HG02970 (cell line): ENCODE results near the gene DAD1.
"Not testable (repeated sequence)": the region's sequence is repeated elsewhere in the genome, so short reads cannot be mapped to it uniquely, and the experiment has no call there.

Experiments
- ATAC-seq: cut with Tn5 transposase; IDR thresholded peaks from one replicate; pipeline ENCODE4 v1.9.1; 2021; ENCODE audit warnings: mild to moderate bottlenecking, moderate library complexity, moderate number of reproducible peaks; ENCODE audit not compliant: unreplicated experiment, low FRiP score

The DAD1 gene

DNA sequence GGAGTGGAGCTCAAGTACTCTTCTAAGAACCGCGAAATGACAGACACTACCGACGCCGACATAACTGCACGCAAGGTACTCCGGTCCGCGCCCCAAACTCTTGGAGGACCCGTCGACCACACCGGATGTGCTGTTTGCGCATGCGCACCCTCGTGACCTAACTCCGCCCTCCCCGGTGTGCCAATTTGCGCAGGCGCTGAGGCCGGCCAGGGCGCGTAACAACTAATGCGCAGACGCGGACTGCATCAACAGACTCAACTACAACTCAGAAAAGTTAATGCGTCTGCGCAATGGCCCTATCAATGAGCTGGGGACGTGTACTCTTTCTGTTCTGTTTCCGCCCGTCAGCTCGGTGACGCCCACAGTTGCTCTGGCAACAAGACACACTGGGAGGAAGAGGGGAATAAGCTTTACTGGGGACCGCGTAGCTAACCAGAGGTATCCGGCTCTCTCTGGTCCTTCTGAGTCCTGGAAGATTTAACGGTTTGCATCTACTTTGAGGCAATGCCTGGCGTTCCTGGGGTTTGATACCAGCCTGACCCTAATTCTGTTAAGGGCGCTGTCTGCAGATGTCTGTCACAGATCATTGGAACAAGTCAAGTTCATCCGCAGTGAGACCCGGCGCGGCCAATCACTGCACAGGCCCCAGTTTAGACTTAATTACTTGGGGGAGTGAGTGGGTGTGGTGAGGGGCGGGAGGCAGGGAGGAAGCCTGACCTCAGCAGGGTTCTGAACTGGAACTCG lies at the start of gene DAD1:
Gene DAD1, minus strand, starts transcription at position 129 of the 744 bp plus-strand sequence. Its CDS starts 67 bp downstream, at position 62.
- peak; percentile 91 for ATAC-seq

GRCh38 chr14:22635980-22636379 lies 47.0 kb upstream of the DAD1 start:
- ATAC-seq: not testable (repeated sequence)

GRCh38 chr14:22634233-22634900 lies 45.3 kb upstream of the DAD1 start:
- ATAC-seq: no peak

DNA sequence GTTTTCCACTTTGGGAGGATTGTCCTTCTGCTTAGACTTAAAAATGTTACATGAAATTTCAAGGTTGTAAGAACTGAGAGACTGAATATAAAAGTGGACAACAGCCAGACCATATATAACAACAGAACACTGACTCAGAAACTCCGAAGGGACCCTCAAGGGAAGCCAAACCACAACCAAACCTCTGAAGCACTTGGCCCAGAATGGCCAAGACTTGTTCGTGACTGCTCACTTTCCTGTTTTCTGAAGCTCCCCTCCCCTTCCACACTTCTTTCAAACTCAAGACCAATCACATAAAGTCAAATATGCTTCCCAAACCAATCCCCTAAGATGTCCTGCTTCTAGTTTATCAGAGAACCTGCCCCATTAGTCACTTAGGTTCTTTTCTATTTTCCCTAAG lies 41.5 kb upstream of the DAD1 start:
- no peak for ATAC-seq

GRCh38 chr14:22630066-22630465 lies 41.0 kb upstream of the DAD1 start:
- no peak for ATAC-seq

DNA sequence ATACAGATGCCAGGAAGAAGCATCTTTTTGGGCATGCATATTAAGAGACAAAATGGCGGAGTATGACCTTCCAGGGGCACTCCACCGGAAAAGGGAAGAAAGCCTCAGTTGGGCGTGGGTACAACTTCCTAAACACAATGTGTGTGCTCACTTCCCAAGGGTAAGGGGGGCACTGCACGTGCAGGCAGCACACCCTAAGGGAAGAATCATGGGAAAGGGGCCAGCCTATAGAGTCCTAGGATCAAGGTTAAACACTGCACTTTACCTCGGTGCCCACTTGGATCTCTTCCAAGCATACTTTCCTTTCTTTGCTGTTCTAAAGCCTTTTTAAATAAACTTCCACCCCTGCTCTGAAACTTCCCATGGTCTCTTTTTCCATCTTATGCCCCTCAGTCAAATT lies 40.3 kb upstream of the DAD1 start:
- no peak for ATAC-seq

GRCh38 chr14:22627506-22628263 lies 38.7 kb upstream of the DAD1 start:
- no peak for ATAC-seq

DNA sequence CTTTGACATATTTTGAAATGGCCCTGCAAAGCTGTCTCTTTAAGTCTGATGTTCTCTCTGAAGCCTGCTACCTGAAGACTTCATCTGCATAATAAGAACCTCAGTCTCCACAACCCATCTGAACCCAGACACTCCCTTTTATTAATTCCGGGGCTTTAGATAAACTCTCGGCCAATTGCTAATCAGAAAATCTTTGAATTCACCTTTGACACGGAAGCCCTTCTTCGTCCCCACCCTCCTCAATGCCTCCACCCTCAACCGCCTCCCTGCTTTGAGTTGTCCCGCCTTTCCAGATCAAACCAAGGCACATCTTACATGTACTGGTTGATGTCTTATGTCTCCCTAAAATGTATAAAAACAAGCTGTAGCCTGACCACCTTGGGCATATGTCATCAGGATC lies 37.6 kb upstream of the DAD1 start:
- no peak for ATAC-seq

GRCh38 chr14:22623047-22623446 lies 34.0 kb upstream of the DAD1 start:
- no peak for ATAC-seq

DNA sequence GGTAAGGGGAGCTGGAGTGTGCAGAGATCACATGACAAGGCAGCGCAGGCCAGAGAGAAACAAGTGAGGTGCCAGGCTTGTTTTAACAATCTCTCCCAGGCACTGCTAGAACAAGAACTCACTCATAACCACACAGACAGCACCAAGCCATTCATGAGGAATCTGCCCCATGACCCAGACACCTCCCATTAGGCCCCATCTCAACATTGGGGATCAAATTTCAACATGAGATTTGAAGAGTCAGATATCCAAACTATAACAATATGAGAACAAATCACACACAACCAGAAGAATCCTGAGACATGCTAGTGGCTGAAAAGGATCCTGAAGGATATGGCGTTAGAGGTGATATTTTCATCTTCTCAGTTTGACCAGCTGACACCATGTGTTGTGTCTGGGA lies 33.2 kb upstream of the DAD1 start:
- ATAC-seq: no peak

DNA sequence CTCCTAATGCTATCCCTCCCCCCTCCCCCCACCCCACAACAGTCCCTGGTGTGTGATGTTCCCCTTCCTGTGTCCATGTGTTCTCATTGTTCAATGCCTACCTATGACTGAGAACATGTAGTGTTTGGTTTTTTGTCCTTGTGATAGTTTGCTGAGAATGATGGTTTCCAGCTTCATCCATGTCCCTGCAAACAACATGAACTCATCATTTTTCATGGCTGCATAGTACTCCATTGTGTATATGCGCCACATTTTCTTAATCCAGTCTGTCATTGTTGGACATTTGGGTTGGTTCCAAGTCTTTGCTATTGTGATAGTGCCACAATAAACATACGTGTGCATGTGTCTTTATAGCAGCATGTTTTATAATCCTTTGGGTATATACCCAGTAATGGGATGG lies 26.7 kb upstream of the DAD1 start:
- not testable (repeated sequence) for ATAC-seq

DNA sequence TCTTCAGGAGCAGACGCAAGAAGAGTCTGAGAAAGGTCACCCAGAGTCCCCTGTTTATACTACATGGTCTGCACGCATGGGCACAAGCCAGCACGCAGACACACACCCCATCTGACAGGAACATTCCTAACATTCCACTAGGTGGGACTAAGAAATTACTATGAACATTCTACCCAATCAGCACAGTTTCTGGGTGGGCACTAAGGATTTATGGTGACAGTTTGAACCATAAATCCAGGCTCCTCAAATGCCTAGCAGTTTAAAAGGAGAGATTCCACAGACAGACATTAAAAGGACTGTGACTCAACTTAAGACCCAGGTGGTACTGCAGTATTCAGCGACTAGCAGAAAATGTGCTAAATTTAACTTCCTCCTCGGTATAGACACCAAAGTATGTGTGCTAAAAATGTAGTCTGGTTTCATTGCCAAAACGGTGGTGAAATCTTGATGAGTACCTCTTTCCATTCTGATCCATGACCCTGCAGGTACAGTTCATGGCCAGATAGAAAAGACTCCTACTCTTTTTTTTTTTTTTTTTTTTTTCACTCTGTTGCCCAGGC lies 25.3 kb upstream of the DAD1 start:
- no peak for ATAC-seq

GRCh38 chr14:22613736-22614239 lies 24.8 kb upstream of the DAD1 start:
- ATAC-seq: no peak

DNA sequence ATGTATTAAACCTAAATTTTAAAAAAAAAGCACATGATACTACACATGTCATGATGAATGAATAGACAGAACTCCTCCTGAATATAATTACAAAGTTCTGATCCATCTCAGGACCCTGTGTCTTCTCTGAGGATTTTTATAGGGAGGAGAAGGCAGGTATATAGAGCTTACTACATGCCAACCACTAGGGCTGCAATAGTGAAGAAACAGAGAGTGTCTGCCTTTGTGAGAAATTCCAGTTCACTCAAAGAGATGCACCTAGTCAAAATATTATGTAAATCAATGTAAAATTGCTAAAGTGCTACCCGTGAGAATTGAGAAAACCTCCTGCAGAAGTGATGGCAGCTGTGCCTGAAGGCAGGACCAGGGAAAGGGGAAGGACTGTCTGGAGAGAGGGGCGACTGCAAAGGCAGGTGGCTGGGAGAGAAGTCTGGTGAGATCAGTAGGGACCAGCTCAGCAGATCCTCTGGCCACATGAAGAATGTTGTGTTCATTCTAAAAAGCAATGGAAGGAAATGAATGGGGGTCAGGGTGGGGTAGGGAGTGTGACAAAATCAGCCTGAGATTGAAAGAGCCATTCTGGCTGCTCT lies 24.2 kb upstream of the DAD1 start:
- ATAC-seq: no peak

DNA sequence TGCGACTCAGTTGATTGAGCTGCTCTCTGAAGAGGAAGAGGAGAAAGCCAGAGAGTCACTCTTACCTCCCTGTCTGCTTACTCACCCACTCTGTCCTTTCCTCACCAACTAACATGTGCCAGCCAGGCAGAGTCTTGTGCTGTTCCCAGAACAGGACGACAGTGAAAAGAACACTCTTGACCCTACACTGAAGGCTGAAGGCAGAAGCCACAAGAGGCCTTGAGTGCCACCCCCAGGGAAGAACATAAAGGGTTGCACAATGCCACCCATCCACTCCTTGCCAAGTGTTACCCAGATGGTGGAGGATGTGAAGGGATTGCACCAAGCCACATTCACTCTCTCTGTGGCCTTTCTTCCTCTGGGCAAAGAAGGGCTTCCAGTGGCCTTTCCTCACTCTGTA lies 21.9 kb upstream of the DAD1 start:
- ATAC-seq: no peak

- ATAC-seq: no peak
These were observed 18.3 kb upstream of the DAD1 start for GRCh38 chr14:22607291-22607690.

DNA sequence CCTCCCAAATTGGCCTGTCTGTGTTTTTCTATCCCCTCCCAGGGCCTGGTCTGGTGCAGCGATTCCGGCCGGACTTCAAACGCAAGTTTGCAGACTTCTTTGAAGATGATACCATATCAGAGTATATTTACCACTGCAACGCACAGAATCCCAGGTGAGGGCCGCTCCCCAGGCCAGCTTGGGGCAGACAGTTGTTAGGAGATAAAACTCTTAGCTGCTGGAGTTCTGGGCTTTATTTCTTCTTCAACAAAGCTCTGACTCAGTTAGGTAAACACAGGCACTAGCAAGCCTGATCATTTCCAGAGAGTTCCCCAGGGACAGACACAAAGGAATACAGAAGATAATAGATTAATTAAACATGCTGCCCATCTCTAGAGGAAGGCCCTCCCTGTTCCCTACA lies 17.4 kb upstream of the DAD1 start:
- no peak for ATAC-seq

GRCh38 chr14:22602862-22603261 lies 13.8 kb upstream of the DAD1 start:
- no peak for ATAC-seq

DNA sequence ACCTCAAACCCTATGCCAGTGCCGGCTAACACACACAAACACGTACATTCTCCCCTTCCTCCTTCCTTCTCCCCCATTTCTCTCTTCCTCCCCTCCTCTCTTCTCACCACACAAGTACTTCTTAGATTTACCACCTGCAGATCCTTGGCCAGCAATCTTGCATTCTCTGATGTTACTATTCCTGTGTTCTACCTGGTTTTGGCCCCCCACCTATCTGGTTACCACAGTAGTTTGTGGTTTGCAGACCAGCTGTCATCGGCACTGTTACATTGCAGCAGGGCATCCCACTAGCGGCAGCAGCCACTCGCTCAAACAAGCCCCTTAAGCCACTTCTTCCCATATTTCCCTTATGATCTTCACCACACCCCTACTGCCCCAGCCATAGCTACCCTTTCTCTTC lies 13.0 kb upstream of the DAD1 start:
- no peak for ATAC-seq

DNA sequence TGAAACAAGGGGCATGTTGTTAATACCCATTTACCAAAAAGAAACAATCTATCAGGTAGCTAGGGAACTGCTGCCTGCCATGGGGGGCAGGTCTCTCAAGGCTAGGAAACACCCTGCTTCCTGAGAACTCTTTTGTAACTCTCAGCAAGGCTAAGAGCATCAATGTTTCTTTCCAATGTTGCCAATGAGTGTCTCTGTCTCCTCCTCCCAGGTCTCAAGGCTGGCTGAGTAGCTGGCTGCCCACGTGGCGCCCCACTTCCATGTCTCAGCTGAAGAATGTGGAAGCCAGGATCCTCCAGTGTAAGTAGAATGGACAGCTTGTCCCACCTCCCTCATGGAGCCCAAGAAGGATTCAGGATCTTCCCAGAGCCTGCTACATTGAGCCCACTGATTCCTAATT lies 12.4 kb upstream of the DAD1 start:
- ATAC-seq: no peak

DNA sequence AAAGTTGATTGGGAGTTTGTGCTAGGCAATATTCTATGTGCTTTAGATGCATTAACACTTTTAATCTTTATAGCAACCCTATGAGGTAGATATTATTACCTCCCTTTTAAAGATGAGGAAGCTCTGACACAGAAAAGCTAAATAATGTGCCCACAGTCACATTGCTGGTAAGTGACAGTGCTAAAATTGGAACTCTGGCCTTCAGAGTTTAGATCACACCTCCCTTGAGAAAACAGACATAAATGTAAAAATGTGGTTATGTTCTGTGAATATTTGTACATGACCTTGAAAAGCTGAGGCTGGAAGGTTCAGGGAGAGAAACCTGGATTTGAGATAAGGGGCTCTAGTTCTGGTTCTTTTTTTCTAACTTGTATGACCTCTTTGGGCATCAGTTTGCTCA lies 11.0 kb upstream of the DAD1 start:
- ATAC-seq: no peak
